Stimulated activated CD4-positive, alpha-beta T cell treated with anti-CD3 and anti-CD28 coated beads, Interleukin-4, amount 100 ng/mL, for 24 hours (primary cell): ENCODE measurements around the gene STAT6.

Experiments used
- DNase-seq: peaks from one replicate; pipeline ENCODE4 v3.0.0-alpha.2; 2020

The STAT6 gene

GRCh38 chr12:57111031-57111734 is at the start of gene STAT6:
Gene STAT6, minus strand, starts transcription at chr12:57111362. Its CDS starts 3,084 bp downstream, at chr12:57108278.
- DNase-seq, result peak; percentile 82

- DNase-seq, result no peak
Measured at GRCh38 chr12:57160741-57161140, 49.6 kb upstream of the STAT6 start.

- DNase-seq, result no peak
Measured at GRCh38 chr12:57160040-57160439, 48.9 kb upstream of the STAT6 start.

GRCh38 chr12:57159311-57159710 is 48.1 kb upstream of the STAT6 start:
- DNase-seq, result no peak

- no peak for DNase-seq
Measured at GRCh38 chr12:57158665-57159064, 47.5 kb upstream of the STAT6 start.

- DNase-seq, result no peak
Measured at GRCh38 chr12:57158186-57158585, 47.0 kb upstream of the STAT6 start.

- DNase-seq, result no peak
Measured at GRCh38 chr12:57157588-57158173, 46.5 kb upstream of the STAT6 start.

GRCh38 chr12:57156701-57157403 is 45.7 kb upstream of the STAT6 start:
- no peak for DNase-seq

GRCh38 chr12:57154804-57155434 is 43.8 kb upstream of the STAT6 start:
- no peak for DNase-seq

- no peak for DNase-seq
Measured at GRCh38 chr12:57154076-57154475, 42.9 kb upstream of the STAT6 start.

GRCh38 chr12:57153415-57153997 is 42.3 kb upstream of the STAT6 start:
- no peak for DNase-seq

- DNase-seq, result no peak
Measured at GRCh38 chr12:57152639-57153038, 41.5 kb upstream of the STAT6 start.

GRCh38 chr12:57151741-57152630 is 40.8 kb upstream of the STAT6 start:
- no peak for DNase-seq

GRCh38 chr12:57150400-57151000 is 39.3 kb upstream of the STAT6 start:
- DNase-seq, result no peak

GRCh38 chr12:57149245-57149900 is 38.2 kb upstream of the STAT6 start:
- no peak for DNase-seq

- DNase-seq, result no peak
Measured at GRCh38 chr12:57148469-57149244, 37.5 kb upstream of the STAT6 start.

GRCh38 chr12:57146961-57147944 is 36.1 kb upstream of the STAT6 start, which contains the start of gene LRP1-AS:
Gene LRP1-AS, minus strand, starts transcription at chr12:57147619.
- DNase-seq, result no peak

GRCh38 chr12:57146092-57146491 is 34.9 kb upstream of the STAT6 start:
- no peak for DNase-seq

GRCh38 chr12:57145460-57146059 is 34.4 kb upstream of the STAT6 start:
- no peak for DNase-seq
